ENCODE results near the gene PARP8.
"Not testable (repeated sequence)": the region's sequence is repeated elsewhere in the genome, so short reads cannot be mapped to it uniquely, and the experiment has no call there.

The PARP8 gene

DNA sequence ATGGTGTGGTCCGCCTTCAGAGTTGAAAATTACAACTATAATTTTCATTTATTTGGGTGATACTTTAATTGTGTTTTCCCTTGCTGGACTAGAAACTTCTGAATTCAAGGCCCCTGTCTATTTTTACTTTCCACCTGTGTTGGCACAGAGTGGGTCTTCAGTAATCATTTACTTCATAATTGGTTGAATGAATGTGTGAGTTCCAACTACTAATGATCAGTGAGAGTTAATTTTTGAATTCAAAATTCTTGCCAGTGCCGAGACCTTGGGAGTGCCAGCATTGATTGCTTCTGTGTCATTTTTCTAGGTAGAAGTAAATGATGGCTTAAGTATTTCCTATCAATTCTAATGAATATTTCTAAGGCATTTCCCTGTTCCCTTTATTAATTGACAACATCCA is 61.4 kb downstream of the PARP8 start:
- DNase-seq (ENCODE audit: low read depth): no peak

DNA sequence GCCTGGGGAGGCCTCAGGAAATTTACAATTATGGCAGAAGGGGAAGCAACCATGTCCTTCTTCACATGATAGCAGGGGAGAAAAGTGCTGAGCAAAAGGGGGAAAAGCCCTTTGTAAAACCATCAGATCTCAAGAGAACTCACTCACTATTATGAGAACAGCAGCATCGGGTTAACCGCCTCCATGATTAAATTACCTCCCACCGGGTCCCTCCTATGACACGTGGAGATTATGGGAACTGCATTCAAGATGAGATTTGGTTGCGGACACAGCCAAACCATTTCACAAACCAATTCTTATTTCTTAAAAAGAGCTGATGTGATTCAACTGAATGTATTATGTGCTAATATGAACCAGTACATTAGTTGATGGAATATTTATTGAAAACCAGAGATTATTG is 63.9 kb downstream of the PARP8 start:
- no peak for DNase-seq (ENCODE audit: low read depth)

DNA sequence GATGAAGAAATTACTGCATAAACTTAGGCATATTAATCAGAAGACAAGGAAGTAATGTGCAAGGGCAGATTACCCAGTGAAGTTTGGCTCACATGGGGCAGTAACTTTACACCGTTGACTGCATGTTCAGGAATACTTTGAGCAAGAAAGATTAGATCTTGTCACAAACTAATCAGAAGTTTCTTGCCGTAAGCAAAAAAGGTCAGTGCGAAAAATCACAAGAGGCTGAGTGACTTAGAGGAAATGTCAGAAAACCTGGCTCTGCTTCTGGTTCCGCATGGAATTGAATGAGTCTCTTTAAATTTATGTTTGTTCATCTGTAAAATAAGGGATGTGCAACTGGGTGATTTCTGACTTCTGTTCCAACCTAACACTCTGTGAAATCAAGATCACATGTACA is 64.4 kb downstream of the PARP8 start:
- no peak for DNase-seq (ENCODE audit: low read depth)

DNA sequence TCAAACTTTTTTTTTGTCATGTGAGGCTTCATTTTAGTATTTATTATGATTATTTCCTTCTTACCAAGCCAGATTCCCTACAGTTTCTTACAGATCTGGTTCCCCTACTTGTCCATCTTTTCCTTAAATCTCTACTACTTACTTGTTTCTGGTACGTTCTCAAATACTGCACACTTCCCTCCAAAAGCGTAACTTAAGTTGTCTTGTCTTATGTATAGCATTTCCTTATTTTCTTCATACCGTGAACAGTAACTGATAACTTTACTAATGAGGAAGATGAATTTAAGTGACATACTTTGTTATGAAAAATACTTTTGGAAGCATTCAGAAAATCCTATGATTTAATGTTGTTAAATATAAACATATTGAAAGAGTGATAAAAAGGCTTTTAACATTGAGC is 67.3 kb downstream of the PARP8 start:
- DNase-seq (ENCODE audit: low read depth): no peak

DNA sequence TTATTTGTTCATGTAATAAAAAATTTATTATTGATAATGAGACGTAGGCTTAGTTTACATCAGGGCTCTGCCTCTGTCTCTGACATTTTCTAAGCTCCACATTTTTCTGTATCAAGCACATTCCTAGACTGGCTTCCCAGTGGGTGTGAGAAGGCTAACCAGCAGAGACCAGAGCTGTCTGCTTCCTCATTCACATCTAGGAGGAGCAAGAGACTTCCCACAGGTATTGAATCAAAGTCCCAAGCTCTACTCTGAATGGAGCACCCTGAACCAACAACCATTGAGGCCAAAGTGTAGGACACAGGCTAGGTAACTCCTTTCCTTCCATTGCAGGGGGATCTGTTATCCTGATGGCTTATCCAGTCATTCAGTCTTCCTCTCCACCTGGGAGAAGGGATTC is 72.4 kb downstream of the PARP8 start:
- no peak for DNase-seq (ENCODE audit: low read depth)

DNA sequence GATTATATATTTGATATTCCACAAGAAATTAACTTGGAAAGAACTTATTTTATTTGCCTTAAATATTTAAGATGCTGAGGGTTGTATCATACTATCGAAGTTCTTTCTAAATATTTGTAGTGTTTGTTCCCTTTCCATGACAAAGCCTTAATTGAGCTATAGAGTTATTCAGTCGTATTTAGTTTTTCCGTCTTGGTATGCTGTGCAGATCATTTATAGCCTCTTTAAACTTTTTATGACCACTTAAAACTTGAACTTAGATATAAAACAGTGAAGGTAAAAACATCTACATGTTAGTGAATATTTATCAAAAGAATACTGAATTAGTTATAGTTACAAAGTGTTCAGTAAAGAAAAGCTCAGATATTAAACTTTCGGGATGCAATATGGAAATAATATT is 74.4 kb downstream of the PARP8 start:
- no peak for DNase-seq (ENCODE audit: low read depth)

DNA sequence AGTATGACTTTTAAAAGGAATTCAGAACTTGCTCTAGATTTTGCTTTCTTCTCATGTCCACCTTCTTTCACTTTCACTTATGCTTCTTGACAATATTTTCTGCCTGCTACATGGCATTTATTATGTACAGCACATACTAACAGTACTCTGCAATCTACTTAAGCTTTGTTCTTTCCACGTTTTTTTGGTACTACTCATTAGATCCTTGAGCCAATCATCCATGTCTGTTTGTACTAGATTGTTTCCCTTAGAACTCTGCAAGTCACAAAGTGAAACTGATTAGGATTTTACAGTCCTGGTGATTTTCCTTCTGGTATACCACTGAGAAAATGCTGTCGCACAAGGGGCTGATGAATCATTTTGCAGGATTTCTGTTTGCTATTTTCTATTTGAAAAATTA is 78.3 kb downstream of the PARP8 start:
- no peak for DNase-seq (ENCODE audit: low read depth)

DNA sequence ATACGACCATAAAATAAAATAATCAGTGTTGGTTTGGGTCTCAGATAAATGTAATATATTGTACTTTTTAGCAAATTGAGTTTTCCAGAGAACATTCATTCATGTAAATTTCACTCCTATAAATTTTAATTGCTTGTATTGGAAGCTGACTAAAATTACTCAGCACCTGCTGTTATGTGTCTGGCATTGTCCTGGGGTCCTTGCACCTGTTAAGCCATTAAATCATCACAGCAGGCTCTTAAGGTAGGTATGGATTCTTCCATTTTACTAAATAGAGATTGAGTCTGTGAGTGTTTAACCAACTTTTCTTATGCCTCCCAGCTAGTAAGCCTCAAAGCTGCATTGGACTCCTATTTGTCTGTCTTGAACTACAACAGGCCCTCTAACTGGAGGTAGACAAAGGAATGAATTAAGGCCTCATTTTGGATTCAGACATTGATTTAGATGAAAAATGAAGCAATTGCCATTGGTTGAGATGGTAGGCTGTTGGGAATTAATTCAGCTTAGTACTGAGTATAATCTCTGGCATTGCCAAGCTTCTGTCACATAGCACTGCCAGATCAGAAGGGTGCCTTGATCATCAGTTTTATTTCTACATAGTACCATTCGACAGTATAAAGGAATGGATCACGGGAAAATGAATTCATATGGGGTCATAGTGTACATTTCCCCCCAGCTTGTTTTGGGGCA is 78.9 kb downstream of the PARP8 start:
- DNase-seq (ENCODE audit: low read depth): no peak

DNA sequence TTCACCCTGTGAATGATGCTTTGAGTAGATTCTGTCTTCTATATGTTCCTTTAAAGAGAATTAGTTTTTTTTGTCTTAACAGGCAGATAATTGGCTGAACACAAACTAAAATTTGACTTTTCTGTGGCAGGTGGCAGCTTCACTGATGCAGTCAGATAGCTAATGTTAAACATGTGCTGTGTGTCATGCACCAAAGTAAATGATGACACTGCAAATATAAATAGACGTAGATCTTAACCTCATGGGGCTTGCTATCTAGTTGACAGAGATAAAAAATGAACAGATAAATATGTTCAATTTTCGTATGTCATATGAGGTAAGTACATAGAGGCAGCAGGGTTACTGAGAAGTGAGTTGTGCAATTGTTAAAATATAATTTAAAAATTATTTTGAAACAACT is 82.7 kb downstream of the PARP8 start:
- no peak for DNase-seq (ENCODE audit: low read depth)

DNA sequence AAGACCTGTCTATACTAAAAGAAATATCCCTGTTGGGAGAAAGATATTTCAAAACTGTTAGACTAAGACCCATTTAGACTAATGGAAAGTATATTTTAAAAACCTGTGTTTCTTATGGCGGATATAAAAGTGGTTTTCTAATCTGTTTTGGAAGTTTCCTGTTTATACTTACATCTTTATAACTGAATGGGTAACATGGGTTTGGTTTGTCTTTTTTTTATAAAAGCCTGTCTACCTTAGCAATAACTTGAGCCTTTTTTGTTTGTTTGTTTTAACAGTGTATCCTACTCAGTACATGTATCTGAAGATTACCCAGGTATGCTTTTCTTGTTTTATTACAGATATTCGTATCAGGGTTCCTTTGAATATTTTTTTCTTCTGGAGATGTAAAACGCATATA is 83.4 kb downstream of the PARP8 start:
- no peak for DNase-seq (ENCODE audit: low read depth)

DNA sequence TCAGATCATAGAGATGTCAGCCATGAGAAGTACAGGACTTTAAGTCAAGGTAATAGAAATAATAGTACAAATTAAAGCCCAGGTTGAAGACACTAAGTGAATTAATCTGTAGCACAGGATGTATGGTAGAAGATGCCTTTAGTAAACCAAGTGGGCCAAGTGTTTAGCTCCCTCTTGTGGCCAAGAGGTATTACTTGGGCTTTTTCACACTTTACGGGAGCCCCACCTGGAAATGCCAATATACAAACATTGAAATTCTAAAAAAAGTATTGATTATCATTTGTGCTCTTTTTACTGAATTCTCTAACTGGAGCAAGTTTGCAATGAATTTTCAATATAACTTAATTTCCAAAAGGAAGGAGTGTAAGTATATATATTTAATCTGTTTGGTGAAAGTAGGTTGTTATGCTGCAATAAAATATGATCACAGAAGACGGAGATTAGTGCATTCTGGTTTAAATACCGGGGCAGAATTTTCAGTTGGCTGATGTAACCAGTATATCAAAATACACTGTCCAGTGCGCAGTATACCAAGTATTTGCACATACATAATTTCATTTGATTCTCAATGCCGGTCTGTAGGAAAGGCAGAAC is 84.7 kb downstream of the PARP8 start:
- DNase-seq (ENCODE audit: low read depth): peak; percentile 24

DNA sequence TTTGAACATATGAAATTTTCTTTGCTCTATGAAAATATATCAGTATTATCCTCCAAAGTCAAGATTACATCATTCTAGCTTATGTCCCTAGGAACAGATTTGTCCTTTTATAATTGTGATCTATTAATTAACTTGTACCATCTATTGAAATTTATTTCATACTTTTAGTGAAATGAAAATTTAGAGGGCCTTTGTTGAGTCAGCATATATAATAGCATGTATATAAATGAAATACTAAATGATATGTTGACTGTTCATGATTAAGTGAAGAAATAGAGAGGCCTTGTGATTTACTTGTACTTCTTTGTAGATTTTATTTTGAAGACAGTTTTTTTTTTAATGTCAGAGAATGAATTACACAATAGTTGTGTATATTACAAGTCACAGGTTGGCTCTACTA is 86.4 kb downstream of the PARP8 start:
- no peak for DNase-seq (ENCODE audit: low read depth)

DNA sequence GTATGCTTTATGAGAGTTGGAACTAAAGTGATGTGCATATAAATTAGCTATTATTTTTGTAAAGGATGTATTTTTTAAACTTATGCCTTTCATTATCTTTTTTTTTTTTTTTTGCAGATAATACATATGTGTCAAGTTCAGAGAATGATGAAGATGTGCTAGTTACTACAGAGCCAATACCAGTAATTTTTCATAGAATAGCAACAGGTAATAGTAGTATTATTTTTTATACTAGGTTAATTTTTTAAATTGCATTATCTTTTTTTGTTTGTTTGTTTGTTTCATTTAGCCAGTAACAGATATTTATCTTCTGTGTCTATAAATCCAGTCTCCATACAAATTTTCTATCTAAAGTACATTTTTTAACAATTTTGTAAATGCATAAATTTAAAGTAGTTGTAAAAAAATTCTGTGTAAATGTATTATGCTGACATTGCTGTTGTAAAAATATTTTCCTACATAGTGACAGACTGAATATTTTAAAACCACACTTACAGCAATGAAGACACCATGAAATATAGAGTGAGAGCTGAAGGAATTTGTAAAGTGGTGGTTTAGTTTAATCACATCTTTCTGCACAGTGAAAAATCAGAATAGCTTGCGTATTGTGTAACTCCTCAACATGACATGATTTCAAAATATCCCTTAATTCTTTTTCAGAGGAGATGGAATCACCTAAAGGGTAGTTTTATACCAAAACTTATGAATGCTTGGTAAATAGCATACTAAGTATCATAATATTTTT is 93.3 kb downstream of the PARP8 start:
- DNase-seq (ENCODE audit: low read depth): no peak

DNA sequence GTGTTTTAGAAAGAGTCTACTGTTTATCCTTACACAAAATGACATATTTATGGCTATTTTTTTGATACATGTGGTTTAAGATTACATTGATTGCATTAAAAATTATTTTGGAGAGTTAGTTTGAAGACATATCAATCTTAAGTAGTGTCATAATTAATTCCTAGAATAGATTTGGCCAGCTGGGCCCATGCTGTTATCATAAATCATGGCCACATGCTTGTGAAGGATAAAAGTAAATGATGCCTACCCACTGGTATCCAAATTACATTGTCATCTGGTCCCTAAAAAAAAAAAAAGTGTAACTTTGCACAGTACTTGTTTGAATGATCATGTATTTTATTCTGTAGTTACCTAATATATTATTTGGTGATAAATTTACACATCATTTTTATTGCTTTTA is 96.9 kb downstream of the PARP8 start:
- DNase-seq (ENCODE audit: low read depth): no peak

DNA sequence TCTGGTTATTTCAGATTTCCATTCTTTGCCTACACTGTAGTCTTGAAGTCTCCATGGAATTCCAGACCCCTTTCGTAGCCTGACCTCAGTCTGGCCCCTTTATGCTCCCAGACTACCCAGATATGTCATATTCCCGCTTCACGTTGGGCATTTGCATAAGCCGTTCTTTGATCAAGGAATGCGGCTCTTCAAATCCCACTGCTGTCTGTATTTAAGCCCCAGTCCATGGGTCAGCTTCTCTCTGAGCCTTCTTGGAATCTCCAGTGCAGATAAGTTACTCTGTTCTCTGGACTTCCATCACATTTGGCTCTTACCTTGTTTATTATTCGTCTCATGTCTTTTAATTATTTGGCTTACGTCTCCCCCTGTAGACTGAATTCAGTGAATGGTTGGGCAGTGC is 97.4 kb downstream of the PARP8 start:
- no peak for DNase-seq (ENCODE audit: low read depth)

DNA sequence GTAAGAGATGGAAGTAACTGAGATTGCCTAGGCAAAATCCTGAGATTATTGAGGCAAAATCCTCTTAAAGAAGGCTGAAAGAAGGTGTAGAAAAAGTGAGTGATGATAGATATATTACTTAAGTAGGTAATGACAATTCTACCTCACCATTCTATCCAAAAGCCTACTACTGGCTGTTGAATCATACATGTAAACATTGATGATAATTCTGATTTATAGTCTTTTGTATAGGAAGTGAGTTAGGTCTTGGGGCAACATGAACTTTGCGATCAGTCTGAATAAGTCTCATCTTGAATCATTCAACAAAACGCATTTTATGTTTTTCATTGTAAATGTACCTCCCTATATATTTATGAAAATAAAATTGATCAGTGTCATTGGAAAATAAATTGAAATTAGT is 99.6 kb downstream of the PARP8 start:
- DNase-seq (ENCODE audit: low read depth): no peak

DNA sequence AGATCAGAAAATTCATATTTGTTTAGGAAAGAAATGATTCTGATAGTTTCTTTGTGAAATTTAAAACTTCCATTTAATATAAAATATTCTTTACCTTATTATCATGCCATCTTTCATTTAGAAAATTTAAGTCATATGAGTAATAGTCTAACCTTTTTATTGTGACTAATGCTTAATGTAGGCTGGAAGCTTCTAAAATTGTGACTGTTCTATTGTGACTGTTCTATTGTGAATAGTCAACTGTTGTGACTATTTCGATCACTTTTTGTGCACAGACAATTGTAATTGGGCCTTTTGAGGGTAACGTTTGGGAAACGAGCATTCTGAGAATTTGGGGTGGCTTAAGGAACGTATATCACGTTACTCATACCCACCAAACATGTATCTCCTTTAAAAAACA is 100.0 kb downstream of the PARP8 start:
- no peak for DNase-seq (ENCODE audit: low read depth)

DNA sequence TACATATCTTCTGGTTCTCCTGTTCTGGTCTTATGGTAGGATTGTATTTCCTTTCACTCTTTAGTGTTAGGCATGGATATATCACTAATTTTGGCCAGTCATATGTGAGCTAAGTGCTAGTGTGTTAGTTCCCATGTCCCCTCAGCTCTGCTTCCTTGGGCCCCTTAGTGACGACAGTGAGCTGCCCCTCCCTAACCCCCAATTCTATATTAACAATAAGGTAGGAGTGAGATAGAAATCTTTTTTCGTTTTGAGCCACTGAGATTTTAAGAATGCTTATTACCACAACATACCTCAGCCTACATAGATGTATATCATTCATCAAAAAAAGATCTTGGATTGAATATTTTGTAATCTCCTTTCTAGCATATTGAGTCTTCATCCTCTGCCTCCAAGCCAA is 100.5 kb downstream of the PARP8 start:
- no peak for DNase-seq (ENCODE audit: low read depth)

DNA sequence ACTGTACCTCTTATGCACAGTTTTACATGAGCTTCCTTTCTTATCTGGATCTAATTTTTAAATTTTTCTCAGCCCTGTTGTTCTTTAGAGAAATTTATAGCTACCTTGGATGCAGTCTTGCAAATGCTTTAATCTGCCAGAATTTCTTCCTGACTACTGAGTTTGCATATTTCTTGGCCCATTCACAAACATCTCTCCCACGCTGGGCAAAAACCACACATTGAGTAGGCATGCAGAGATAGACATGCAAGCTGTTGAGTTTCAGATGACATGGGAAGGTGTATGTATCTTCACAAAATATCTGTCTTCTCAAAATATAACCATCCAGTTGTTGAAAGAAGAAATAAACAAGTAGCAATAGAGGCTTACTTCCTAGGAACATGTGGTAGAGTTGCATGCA is 101.2 kb downstream of the PARP8 start:
- DNase-seq (ENCODE audit: low read depth): no peak

DNA sequence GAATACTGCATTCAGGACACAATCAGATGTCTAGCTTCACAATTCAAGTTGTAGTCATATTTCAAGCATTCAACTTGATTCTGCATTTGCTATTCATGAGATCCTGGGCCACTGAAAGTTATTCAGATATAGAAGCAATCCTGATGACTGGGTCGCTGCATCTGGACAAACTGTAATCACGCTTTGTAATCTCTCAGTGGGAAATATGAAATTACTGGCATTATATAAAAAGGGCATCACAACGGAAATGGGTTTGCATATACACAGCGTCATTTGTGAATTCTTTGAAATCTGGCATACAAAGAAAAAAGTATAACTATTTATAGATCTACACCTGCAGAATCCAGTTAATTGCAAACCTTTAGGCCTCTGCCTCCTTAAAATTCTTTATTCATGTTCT is 102.2 kb downstream of the PARP8 start:
- no peak for DNase-seq (ENCODE audit: low read depth)

DNA sequence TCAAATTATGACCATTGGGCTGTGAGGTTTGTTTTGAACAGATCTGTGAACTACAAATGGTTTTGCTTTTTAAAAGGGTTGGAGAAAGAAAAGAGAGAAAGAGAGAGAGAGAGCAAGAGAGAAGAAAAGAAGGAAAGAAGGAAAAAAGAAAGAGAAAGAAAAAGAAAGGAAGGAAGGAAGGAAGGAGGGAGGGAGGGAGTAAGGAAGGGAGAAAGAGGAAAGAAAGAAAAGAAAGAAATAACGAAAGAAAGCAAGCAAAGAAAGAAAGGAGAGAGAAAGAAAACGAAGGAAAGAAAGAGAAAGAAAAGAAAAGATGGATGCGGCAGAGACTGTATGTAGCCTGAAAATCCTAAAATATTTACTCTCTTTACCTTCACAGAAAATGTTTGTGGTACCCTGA is 104.0 kb downstream of the PARP8 start:
- no peak for DNase-seq (ENCODE audit: low read depth)

DNA sequence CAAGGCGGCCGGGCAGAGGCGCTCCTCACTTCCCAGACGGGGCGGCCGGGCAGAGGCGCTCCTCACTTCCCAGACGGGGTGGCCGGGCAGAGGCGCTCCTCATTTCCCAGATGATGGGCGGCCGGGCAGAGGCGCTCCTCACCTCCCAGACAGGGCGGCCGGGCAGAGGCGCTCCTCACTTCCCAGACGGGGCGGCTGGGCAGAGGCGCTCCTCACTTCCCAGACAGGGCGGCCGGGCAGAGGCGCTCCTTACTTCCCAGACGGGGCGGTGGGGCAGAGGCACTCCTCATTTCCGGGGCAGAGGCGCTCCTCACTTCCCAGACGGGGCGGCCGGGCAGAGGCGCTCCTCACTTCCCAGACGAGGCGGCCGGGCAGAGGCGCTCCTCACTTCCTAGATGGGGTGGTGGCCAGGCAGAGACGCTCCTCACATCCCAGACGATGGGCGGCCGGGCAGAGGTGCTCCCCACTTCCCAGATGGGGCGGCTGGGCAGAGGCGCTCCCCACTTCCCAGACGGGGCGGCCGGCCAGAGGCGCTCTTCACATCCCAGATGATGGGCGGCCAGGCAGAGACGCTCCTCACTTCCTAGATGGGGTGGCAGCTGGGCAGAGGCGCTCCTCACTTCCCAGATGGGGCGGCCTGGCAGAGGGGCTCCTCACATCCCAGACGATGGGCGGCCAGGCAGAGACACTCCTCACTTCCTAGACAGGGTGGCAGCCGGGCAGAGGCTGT is 108.2 kb downstream of the PARP8 start:
- not testable (repeated sequence) for DNase-seq (ENCODE audit: low read depth)

DNA sequence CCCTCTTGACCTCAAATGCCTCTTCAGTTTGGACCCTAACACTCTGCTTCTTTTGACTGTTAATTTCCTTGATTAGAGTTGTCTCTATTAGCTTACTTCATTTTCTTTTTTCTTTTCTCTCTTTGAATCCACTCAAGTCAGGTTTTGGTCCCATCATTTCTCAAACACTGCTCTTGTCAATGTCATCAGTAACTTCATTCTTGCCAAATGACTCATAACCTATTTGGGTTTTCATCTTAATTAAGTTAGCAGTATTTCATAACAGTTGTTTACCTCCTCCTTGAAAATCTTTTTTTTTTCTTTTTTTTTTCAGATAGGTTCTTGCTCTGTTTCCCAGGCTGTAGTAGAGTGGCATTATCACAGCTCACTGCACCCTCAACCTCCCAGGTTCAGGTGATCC is 119.6 kb downstream of the PARP8 start:
- no peak for DNase-seq (ENCODE audit: low read depth)
